ENCODE data around the gene ECHDC3. TPM values are rescaled to one million over a fixed set of nuclear protein-coding genes. Genes with fewer than 3 reads are reported as not detected.

Gene ECHDC3
- total RNA-seq, 1 donor = 11.8 TPM

DNA sequence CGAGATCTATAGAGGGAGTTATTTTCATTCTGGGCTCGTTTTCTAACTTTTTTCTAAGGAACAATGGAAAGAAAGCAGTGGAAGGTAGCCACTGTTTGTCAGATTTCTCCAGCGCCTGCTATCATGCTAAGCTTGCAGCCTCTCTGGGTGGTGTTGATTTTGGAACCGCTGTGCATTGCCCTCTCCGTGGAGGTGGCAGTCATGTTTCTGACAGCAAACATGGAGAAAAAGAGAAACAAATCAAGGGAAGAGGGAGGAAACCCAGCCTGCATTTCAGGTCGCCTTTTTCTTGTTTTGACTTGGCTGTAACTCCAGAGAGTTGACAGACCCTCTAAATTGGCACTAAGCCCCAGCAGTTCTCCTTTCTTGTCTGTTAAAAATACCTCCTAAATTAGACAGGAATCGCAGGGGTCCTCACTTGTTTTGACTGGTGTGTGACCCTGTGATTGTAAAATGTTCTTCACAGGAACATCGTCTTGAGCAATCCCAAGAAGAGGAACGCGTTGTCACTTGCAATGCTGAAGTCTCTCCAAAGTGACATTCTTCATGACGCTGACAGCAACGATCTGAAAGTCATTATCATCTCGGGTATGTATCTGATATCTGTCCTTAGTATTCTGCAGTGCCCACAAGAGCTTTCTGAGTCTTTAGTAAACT lies 4.8 kb downstream of the ECHDC3 start:
- no peak for DNase-seq (ENCODE audit: low read depth in 2 of 3, low spot score in 2 of 3)

DNA sequence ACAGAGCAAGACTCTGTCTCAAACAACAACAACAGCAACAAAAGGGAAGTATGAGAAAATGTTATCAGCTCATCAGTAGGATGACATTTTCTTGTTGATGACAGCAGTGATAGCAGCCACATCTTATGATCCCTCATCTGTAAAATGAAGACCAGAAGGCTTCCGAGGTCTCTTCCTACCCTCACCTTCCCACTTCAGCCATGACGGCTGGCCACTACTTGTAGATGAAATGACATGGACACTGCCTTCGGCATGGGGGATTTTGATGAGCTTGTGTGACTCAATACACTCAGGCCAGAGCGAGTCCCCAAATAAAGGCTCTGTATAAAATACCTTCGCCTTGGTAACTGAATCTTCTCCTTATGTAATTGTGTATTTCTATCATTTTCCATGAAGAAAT lies 6.7 kb downstream of the ECHDC3 start:
- DNase-seq (ENCODE audit: low read depth in 2 of 3, low spot score in 2 of 3) = no peak

DNA sequence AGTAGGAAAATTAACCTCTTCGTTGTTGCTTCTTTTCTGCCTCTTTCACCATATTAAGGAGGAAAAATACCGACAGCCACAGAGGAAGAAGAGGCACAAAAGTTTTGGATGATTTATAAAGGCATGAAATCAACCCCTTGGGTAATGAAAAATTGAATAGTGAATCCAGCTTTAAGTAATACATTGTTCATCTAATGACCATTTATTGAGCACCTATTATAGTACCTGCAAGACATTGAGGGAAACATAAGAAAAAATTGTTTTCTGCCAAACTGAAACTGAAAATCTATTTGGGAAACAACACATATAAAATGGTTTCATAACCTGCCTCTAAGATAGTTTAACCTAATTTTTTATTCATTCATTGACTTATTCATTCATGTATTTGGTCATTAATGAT lies 8.2 kb downstream of the ECHDC3 start:
- DNase-seq (ENCODE audit: low read depth in 2 of 3, low spot score in 2 of 3) = no peak

DNA sequence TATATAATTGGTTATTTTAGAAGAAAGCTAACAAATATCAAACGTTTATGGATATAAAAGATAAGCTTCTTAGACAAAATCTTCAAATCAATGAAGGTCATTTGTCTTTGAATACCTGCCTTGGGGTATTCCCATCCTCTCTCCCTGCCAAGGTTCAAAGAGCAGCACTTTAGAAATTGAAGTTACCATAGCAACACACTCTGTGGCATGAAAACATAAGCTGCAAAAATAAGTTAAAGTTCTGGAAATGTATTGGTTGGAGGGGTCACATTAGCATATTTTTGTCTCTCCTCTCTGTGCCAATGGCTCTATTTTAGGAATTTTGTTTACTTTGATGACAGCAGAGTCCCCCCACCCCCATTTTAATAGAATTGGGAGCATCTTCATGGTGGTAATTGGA lies 12.0 kb downstream of the ECHDC3 start:
- DNase-seq (ENCODE audit: low read depth in 2 of 3, low spot score in 2 of 3) = no peak

DNA sequence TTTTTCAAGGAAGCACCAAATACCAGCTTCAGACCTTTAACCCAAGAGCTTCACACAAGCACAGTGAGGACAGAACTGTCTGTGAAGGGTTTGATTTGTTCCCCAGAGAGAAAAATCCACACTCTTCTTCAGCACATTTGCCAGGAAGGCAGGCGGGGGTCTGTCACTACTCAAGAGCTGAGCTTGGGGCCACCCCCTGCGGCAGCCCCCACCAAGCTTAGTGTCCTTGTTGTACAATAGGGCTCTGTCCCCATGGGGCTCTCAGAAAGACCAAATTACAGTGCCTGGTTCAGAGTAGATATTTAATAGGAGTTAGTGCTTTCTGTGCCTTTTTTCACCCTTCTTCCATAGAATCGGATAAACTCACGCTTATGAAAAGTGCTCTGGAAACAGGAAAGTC lies 12.4 kb downstream of the ECHDC3 start:
- no peak for DNase-seq (ENCODE audit: low read depth in 2 of 3, low spot score in 2 of 3)

DNA sequence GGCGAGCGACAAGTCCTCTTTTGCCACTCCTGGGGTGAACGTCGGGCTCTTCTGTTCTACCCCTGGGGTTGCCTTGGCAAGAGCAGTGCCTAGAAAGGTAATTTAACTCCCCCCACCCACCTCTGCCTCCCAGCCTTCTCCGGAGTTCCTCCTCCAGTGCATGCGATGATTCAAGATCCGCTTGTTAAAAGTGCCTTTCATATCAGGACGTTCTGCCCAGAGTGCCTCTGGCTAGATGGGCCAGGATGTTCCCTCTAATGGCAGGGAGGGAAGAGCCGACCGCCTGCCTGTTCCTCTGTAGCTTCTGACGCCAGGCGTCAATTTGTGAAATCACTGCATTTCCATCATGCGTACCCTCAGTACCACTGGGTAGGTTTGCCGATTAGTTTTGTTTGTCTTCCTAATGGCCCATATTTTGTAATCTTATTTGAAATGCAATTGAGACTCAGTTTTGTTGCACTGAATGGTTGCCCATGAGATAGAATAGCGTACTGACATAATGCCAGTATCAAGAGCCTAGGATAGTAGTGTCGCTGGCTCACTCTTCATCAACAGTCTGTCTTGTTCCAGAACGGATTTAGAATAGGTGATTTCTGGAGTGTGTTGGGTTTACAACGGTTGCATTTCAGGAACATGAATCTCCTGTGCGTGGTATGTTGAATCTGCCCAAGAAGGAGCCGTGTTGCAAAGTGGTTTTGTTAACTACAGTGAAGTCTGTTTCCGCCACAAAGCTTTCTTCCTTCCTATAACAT lies 13.5 kb downstream of the ECHDC3 start:
- no peak for DNase-seq (ENCODE audit: low read depth in 2 of 3, low spot score in 2 of 3)

DNA sequence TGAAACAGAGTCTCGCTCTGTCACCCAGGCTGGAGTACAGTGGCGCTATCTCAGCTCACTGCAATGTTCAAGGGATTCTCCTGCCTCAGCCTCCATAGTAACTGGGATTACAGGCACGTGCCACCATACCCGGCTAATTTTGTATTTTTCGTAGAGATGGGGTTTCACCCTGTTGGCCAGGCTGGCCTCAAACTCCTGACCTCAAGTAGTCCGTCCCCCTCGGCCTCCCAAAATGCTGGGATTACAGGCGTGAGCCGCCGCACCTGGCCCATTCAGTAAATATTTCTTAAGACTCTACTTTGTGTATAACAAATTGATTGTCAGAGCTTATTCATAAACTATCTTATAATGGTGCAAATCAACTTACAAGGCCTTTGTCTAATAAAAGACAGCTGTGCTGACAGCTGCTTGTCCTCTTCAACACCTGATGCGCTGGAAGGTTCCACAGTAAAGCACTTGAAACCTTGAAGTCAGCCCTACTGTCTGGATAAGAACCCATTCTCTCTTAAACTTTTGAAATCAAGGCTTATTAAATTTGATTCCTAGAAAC lies 14.7 kb downstream of the ECHDC3 start:
- DNase-seq (ENCODE audit: low read depth in 2 of 3, low spot score in 2 of 3) = no peak

DNA sequence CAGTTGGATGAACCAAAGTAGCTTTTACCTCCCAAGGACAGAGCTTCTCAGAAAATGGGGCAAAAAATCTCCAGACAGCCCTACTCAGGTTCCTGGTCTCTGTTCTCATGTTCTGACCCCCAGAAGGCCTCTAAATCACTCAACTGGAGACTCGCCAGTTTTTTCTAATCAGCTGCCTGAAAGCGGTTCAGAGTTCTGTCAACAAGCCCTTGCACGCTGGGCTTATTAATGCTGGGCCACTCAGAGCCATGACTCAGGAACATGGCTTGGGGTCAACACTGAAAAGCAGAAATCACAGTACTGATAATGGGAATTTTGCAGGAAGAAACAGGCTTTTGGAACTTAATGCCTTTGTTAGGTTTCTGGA lies 15.3 kb downstream of the ECHDC3 start:
- DNase-seq (ENCODE audit: low read depth in 2 of 3, low spot score in 2 of 3) = peak in 2 of 3 donors; percentile 48 to 52

DNA sequence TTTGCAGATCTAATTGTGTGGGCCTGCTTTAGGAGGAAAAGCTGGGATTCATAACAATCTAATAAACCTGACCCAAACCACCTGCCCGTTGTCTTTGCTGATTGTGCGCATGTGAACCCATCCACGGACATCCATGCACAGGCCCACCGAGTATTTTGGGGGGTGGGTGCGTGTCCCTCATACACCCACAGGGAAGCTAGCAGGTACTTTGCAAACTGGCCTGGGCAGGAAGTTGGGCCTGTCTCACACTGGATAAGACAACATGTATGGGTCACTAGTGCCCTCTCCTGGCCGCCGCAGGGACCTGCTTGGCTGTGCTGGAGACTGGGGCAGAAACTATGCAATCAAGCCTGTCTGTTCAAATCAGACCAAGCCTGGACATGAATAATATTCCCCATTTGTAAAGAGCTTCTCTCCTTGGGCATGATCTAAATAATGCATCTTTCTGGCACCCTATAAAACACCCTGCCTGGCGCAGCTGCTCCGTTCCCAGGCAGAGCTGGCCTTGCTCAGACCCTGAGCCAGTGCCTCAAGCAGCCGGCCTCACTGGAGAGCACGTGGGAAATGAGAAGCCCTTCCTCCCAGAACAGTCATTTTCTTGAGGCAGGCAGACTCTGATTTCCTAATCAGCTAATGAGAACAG lies 15.8 kb downstream of the ECHDC3 start:
- DNase-seq (ENCODE audit: low read depth in 2 of 3, low spot score in 2 of 3) = peak; percentile 41 to 86 (median 74)

DNA sequence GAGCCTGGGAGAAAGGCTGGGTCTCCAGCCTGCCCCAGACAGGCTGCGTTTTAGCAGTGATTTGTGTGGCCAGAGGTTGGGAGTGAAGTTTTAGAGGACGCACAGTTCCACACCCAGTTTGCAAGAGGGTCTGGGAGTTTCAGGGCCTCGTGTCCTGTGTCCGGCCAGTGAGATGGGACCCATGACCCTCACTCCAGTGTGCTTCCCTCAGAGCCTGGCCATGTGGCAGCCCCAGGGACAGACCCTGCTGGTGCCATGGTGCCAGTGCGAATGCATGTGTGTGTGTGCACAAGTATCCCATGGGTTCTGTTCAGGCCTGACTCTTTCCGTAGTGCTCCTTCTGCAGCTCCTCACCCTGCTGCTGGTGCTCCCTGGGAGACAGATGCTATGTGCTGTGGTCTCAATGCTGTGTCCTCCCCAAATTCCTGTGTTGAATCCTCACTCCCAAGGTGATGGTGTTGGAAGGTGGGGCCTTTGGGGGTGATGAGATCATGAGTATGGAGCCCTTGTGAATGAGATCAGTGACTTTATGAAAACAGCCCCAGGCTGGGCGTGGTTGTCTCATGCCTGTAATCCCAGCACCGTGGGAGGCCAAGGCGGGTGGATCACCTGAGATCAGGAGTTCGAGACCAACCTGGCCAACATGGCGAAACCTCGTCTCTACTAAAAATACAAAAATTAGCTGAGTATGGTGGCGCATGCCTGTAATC lies 16.5 kb downstream of the ECHDC3 start:
- no peak for DNase-seq (ENCODE audit: low read depth in 2 of 3, low spot score in 2 of 3)

DNA sequence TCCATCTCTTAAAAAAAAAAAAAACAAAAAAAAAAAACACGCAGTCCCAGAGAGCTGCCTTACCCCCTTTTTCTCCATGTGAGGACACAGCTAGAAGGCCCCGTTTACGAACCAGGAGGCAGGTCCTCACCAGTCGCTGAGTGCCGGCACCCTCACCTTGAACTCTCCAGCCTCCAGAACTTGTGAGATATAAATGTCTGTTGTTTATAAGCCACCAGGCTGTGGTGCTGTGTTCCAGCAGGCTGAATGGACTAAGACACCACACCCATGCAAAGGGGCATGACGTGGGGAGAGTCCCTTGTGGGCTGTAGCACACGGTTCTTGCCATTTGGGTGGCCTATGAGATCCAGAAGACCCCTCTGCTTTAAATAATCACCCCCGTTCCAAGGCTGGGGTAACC lies 17.2 kb downstream of the ECHDC3 start:
- DNase-seq (ENCODE audit: low read depth in 2 of 3, low spot score in 2 of 3) = no peak

DNA sequence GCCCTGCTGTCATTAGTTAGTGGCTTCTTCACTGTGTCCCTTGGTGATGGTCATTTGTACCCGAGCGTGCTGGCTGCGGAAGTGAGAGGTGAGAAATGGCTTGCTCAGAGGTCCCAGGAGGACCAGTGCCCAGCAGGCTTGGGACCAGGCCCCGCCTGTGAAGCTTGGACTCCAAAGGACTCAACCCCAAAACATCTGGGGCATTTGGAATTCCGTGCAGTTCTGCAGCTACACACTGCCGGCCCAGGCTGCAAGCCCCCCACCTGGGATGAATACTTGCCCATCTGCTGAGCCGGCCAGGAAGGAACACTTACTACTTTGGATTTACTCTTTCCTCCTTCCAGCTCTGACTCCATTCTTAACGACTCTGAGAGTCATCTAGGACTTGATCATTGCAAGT lies 18.0 kb downstream of the ECHDC3 start:
- no peak for DNase-seq (ENCODE audit: low read depth in 2 of 3, low spot score in 2 of 3)

DNA sequence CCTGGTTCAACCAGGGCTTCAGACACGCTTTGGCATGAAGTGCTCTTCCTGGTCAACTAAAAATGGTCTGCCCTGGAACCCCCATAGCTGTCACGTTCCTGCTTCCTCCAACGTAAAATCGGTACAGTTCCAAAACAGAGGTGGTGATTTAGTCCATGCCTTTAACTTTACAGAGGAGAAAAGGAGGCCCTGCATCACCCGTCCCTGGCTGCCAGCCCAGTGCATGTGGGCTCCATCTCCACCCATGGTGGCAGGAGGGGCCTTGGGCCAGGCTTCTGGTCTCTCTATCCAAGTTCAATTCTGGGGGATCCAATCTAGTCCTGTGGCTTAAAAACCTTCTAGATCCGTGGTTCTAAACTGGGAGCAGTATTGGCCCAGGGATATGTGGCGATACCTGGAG lies 18.7 kb downstream of the ECHDC3 start:
- no peak for DNase-seq (ENCODE audit: low read depth in 2 of 3, low spot score in 2 of 3)

DNA sequence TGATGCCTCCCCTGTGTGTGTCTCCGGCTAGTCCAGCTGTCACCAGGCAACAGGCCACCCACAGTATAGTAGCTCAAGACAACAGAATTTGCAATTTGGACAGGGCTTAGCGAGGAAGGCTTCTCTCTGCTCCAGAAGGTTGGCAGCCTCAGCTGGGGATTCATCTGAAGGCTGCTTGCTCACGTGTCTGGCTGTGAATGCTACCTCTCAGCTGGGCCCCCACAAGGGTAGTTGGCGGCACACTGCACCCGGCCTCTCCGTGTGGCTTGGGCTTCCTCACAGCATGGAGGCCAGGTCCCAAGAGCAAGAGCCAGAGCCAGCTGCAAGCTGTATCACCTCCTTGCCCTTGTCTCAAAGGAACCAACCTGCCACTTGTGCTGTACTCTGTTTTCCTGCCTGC lies 19.2 kb downstream of the ECHDC3 start:
- DNase-seq (ENCODE audit: low read depth in 2 of 3, low spot score in 2 of 3) = no peak

DNA sequence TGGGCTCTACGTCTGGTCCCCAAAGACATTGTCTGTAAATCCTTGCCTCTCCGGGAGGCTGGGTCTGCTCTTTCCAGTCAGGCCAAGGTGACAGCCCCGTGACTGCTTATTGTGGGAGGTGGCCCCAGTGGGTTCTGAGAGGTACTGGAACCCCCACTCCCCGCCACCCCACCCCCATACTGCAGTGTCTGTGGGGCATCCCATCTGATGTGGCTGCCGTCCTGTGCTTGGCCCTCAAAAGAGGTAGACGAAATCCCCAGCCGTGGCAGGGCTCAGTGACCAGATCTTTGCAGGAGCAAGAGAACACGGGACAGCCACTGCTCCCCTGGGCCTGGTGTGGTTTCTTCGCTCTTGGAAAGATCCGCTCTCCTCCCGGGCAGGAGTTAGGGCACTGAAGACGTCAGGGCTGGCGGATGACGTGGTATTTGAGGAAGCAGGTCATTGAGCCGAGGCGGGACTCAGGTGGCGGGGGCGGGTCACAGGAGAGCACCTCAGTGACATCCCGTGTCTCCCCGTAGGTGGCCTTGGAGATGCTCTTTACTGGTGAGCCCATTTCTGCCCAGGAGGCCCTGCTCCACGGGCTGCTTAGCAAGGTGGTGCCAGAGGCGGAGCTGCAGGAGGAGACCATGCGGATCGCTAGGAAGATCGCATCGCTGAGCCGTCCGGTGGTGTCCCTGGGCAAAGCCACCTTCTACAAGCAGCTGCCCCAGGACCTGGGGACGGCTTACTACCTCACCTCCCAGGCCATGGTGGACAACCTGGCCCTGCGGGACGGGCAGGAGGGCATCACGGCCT lies 20.7 kb downstream of the ECHDC3 start:
- no peak for DNase-seq (ENCODE audit: low read depth in 2 of 3, low spot score in 2 of 3)

DNA sequence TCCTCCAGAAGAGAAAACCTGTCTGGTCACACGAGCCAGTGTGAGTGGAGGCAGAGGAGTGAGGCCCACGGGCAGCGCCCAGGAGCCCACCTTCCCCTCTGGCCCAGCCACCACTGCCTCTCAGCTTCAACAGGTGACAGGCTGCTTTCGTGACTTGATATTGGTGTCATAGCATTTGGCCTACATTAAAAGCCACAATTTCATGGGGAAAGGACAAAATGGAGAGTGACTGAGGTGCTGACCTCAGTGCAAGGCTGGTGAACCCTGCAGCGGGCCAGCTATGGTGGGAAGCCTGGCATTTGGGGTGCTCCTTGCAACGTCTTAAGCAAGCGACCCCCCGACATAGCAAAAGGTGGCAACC lies 21.3 kb downstream of the ECHDC3 start:
- DNase-seq (ENCODE audit: low read depth in 2 of 3, low spot score in 2 of 3) = no peak

DNA sequence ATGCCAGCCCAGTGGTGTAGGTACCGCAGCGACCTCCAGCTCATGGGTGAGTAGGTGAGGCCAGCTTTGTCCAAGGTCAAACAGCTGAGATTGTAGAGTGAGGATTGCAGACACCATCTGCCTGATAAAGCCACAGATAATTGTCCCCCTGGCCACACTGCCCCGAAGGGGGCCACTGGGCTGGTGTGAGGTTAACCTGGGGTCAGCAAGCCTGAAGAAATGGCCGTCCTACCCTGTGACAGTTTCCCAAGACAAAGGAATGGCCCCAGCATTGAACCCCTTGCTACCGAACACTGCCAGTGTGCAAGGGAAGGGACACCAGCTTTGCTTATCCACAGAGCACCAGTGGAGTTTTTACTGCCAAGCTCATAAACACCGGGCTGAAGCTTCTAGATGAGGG lies 23.0 kb downstream of the ECHDC3 start:
- DNase-seq (ENCODE audit: low read depth in 2 of 3, low spot score in 2 of 3) = no peak

DNA sequence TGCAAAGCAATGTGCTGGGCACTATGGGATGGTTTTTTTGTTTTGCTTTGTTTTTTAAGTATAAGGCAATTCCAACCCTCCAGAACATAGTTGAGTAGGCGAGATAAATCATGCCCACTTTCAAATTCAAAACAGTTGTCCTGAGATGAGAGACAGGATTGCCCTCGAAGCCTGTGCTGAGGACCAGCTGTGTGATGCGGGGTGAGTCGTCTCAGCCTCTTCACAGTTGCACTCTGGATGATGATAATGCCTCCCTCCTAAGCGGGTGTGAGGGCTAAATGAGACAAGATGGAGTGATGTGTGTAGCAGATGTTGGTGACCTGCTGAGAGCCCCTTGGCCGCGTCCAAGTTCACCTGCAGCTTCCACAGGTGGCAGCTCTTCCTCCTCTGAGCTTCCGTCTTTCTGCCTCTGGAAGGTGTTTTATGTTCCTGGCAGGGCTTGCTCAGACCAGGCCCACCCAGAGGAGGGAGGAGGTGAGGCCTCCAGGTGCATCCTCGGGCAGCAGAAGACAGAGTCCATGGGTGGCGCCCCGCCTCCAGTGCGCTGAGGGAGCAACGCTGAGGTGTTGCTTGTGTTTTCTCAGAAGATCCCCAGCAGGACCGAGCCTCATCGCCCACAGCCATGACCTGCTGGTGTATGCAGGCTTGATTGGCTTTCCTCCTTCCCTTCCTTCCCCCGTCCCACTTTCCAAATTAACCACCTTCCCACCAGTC lies 30.6 kb downstream of the ECHDC3 start:
- DNase-seq (ENCODE audit: low read depth in 2 of 3, low spot score in 2 of 3) = no peak

DNA sequence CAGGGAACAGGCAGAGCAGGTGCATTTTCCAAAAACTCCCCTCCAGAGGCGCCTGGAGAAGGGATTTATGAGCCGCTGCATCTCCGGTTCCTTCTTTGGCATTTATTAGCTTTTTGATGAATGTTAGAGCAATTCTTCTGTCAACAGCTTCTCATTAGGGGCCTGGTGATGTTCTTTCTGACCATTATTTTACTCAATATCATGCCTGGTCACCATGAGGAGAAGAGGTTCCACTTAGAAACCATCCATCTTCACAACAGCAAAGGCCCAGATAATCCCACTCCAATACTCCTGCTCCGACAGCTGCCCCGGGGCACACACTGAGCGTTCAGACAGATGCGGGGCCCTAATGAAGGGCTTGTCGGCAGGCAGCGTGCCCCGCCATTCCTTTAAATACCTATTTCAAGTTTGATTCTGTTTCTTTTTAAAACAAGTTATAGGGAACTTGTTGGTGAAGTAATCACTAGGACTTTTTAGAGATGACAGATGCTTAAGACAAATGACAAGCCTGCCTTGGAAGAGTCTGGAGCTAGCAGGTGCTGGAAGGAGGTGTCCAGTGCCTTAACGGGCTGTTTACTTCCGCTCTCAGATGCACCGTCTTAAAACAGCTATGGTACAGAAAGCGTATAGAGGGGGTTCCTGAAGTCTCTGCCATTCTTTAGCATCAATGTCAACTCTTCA lies 31.7 kb downstream of the ECHDC3 start:
- no peak for DNase-seq (ENCODE audit: low read depth in 2 of 3, low spot score in 2 of 3)

All from hematopoietic multipotent progenitor cell (in vitro differentiated cells).